ENCODE results near the gene SAP130.
"Not testable (repeated sequence)": the region's sequence is repeated elsewhere in the genome, so short reads cannot be mapped to it uniquely, and the experiment has no call there.

Gene SAP130

DNA sequence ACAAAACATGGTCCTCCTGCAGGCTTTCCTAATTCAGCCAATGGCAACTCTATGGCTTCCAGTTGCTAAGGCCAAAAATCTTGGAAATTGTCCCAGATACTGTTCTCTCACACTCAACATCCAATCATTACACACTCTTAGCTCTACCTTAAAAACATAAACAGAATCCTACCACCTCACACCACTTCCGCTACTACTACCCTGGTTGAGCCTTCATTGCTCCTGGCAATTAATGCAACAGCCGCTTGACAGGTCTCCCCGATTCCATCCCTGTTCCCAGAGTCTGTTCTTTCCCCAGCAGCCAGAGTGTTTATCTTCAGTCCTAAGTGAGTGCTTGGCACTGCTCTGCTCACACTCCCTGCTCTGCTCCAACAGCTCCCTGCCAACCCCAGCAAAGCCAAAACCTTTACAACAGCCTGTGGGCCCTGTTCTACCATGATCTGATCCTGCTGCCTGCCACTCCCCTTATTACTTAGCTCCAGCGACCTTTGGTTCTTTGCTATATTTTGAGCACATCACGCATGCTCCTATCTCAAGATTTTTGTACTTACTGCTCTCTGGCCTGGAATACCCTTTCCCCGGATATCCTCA is 74.6 kb downstream of the SAP130 start:
- no peak for DNase-seq (ENCODE audit: low spot score)

- DNase-seq (ENCODE audit: low spot score) = no peak
These were observed 76.8 kb downstream of the SAP130 start for GRCh38 chr2:127951026-127951425.

DNA sequence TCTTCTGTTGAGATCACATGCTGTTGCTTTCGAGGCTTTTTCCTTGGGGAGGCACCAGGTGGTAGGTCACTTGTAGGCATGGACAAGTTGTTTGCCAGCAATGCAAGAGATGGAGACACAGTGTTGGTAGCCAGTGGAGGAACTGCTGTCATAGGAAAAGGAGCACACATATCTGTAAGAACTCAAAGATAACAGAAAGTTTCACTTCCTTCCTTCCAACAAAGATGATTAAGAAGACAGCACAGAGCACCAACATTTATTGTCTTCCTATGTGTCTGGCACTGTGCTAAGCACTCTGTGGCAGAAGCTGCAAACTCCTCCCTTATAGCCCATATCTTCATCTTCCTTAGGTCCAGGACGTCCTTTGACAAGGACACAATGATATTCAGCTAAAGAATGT is 77.6 kb downstream of the SAP130 start:
- no peak for DNase-seq (ENCODE audit: low spot score)

- no peak for DNase-seq (ENCODE audit: low spot score)
These were observed 82.6 kb downstream of the SAP130 start for GRCh38 chr2:127945281-127945680.

- DNase-seq (ENCODE audit: low spot score) = no peak
These were observed 84.7 kb downstream of the SAP130 start for GRCh38 chr2:127943186-127943585.

DNA sequence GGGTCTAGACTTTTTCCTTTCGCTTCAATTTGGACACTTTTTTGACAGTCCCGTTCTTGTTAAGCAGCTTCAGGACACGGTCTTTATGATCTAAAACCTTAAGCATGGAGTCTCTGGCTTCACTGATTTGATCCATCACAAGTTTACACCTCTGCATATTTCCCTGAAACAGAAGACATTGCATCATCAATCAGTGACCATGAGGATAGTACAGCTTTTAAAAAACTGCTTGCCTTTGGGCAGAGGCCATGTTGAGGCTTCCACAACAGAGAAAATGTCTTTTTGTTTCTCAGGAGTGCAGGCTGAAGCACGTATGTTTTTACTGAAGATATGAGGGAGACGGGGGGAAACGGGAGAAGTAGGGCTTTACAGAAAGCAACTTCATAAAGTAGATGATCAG is 85.9 kb downstream of the SAP130 start:
- no peak for DNase-seq (ENCODE audit: low spot score)

DNA sequence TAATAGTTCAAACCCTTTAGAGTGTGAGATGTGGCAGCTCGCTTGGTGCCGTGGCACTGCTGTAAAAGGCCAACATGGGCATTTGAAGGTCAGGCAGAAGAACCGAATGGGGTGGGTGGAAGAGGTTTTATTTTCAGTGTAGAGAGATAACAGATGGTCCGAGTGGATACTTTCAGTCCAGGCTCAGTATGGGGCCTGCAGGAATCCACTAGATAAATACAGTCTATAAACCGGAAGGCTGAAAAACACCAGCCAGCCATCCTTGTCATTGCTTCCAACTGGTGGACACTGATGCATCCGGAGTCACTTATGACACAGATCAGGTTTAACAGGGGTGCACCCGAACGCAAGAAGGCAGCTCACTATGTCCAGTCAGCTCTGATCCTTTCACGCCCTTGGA is 86.4 kb downstream of the SAP130 start:
- DNase-seq (ENCODE audit: low spot score) = no peak

DNA sequence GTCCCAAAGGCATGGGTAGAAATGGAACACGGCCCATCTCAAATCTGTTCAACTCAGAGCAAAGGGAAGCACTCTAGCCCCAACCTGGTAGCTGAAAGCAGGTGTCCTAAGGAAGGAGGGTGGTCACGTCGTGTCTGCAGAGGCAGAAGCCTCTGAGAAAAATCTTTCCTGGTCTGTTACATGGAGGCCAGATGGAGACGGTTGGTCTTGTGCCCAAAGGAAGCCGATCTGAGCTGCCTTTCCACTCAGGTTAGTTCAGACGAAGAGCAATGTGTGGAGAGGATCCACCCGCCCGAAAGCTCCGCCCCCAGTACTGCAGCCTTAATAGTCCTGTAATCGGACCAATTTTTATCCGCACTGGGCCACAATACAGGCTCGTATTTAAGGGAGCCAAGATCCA is 87.2 kb downstream of the SAP130 start:
- no peak for DNase-seq (ENCODE audit: low spot score)

GRCh38 chr2:127935337-127935736 is 92.5 kb downstream of the SAP130 start:
- DNase-seq (ENCODE audit: low spot score) = no peak

GRCh38 chr2:127932199-127932876 is 95.5 kb downstream of the SAP130 start:
- DNase-seq (ENCODE audit: low spot score) = no peak

DNA sequence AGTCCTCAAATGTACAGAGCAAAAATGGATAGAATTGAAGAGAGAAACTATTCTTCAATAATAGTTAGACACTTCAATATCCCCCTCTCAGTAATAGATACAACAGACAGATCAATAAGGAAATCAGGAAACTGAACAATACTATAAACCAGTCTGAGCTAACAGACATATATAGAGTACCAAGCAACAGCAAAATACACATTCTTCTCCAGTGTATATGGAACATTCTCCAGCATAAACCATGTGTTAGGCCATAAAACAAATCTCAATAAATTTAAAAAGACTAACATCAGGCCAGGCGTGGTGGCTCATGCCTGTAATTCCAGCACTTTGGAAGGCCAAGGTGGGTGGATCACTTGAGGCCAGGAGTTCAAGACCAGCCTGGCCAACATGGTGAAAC is 98.4 kb downstream of the SAP130 start:
- no peak for DNase-seq (ENCODE audit: low spot score)

GRCh38 chr2:127927384-127927783 is 100.5 kb downstream of the SAP130 start:
- DNase-seq (ENCODE audit: low spot score) = no peak

DNA sequence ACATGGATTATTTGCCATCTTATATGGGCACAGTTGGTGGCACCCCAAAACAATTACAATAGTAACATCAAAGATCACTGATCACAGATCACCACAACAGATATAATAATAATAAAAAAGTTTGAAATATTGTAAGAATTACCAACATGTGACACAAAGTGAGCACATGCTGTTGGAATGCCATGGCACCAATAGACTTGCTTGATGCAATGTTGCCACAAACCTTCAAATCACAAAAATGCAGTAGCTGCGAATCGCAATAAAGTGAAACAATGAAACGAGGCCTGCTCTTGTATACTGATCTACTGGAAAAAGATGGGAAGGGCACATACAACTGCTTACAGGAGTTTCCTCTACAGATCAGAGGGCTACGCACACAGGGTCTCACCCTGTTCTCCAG is 109.9 kb downstream of the SAP130 start:
- no peak for DNase-seq (ENCODE audit: low spot score)

DNA sequence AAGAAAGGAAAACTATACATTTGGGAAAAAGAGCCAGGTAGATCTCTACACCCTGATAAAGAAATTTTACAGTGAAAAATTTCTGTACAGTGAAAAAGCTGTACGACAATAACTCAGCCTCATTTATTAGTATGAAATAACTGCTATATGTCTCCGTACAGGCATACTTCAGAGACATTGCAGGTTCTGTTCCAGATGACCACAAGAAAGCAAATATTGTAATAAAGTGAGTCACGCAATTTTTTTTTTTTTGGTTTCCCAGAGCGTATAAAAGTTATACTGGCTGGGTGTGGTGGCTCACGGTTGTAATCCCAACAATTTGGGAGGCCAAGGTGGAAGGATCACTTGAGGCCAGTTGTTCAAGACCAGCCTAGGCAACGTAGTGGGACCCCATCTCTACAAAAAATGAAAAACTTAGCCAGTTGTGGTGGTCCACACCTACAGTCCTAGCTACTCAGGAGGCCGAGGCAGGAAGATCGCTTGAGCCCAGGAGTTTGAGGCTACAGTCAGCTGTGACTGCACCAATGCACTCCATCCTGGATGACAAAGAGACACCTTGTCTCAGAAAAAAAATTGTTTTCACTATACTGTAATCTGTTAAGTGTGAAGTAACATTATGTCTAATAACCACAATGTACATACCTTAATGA is 113.9 kb downstream of the SAP130 start:
- DNase-seq (ENCODE audit: low spot score) = no peak

DNA sequence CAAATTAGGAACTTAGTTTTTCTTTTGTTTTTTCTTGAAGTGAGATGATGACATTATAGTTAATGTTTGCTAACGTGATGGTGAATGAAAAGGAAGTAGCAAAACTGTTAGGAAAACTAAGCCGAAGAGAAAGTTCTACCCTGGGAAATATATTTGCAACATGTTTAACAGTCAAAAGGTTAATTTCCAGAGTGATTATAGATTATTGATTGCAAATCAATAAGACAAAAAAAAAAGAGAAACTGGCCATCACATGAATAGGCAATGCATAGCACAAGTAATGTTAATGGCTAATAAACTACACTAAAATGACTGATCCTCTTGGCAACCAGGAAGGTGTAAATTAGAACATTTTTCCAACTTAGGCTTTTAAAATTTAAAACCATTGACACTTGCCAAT is 116.1 kb downstream of the SAP130 start:
- no peak for DNase-seq (ENCODE audit: low spot score)

- DNase-seq (ENCODE audit: low spot score) = no peak
These were observed 117.4 kb downstream of the SAP130 start for GRCh38 chr2:127910415-127910814.

GRCh38 chr2:127909019-127909418 is 118.8 kb downstream of the SAP130 start:
- DNase-seq (ENCODE audit: low spot score) = no peak

GRCh38 chr2:127907733-127908400 is 120.0 kb downstream of the SAP130 start:
- not testable (repeated sequence) for DNase-seq (ENCODE audit: low spot score)

DNA sequence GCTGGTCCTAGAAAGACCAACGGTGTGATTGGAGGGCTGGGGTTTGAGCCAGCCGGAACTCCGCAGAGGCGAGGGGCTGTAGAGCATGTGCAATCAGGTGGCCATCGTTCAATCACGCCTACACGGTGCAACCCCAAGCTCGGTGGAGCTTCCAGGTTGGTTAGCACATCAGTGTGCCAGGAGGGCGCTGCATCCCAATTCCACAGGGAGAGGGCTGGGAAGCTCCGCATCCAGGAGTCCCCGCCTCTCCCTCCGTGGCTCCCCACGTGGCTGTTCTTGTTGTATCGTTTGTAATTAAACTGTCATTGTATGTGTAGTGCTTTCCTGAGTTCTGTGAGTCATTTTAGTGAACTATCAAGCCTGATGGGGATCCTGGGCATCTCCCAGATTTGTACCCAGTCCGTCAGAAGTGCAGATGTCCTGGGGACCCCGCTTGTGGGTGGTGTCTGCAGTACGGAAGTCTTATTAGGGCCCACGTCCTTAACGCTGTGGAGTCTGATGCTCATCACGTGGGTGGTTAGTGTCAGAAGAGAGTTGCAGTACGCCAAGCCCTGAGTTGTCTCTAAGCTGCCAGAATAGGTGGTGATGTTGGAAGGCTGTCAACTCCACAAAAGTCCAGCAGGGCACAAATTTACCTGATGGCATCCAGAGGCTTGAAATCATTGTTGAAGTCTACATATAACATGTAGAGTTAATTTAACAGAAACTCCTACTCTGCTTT is 121.5 kb downstream of the SAP130 start:
- no peak for DNase-seq (ENCODE audit: low spot score)

DNA sequence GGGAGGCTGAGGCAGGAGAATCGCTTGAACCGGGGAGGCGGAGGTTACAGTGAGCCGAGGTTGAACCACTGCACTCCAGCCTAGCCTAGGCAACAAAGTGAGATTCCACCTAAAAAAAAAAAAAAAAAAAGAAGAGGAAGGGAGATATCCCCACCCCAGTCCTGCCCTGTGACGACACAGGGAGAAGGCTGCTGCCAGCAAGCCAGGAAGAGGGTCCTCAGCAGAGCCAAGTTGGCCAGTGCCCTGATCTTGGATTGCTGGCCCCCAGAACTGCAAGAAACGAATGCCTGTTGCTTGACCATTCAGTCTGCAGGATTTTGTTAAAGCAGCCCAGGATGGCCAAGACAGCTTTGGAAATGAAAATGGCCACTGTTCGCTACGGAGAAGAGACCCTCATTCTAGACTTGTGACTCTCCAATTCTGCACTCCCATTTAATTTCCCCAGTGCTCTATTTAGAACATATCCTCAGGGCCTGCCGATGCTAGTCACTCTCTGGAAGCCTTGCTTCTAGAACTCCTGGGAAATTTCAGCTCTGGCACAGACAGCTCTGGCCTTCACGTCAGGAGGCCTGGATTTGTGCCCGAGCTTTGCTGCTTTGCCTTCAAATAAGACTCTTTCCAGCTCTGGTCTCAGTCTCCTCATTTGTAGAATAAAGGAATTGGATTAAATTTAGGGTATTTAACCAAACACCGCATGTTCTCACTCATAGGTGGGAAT is 126.4 kb downstream of the SAP130 start:
- DNase-seq (ENCODE audit: low spot score) = no peak

- no peak for DNase-seq (ENCODE audit: low spot score)
These were observed 130.2 kb downstream of the SAP130 start for GRCh38 chr2:127897531-127898211.
